ENCODE data around the gene MCF2L2.

Gene MCF2L2

GRCh38 chr3:183303690-183304089 lies 124.7 kb downstream of the MCF2L2 start (continued):
- TF ChIP-seq, protein P1, sequence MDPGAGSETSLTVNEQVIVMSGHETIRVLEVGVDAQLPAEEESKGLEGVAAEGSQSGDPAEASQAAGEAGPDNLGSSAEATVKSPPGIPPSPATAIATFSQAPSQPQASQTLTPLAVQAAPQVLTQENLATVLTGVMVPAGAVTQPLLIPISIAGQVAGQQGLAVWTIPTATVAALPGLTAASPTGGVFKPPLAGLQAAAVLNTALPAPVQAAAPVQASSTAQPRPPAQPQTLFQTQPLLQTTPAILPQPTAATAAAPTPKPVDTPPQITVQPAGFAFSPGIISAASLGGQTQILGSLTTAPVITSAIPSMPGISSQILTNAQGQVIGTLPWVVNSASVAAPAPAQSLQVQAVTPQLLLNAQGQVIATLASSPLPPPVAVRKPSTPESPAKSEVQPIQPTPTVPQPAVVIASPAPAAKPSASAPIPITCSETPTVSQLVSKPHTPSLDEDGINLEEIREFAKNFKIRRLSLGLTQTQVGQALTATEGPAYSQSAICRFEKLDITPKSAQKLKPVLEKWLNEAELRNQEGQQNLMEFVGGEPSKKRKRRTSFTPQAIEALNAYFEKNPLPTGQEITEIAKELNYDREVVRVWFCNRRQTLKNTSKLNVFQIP (CRISPR knock-in tag; IDR thresholded peaks at IDR 0.05; ENCODE audit: borderline replicate concordance, low read depth): no peak
- TF ChIP-seq SNAI2 (CRISPR knock-in tag; IDR thresholded peaks at IDR 0.05) (no peak), PATZ1 (CRISPR knock-in tag; IDR thresholded peaks at IDR 0.05; ENCODE audit: borderline replicate concordance) (no peak)

DNA sequence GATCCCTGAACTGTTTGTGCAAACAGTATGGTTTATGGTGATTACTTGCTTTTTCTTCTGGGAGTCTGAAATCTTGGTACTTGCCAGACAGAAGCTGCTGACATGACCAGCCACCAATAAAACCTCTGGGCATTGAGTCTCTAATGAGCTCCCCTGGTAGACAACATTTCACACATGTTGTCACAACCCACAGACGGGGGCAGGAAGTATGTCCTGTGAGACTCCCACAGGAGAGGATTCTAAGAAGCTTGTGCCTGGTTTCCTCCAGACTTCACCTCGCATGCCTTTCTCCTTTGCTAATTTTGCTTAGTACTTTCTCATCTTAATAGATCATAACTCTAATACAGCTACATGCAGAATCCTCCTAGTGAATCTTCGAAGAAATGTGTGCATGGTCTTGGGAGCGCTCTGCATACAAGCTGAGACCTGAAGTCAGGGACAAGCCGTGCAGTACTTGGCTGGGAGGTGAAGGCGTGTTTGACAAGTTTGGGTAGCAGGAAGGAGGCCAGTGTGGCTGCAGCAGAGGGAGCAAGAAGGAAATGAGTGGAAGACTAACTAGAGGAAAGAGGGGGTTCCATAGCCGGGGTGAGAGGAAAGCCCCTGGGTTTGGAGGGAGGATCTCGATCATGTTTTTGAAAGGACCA lies 126.4 kb downstream of the MCF2L2 start:
- no peak for TF ChIP-seq BACH2 (CRISPR knock-in tag; IDR thresholded peaks at IDR 0.05; ENCODE audit: borderline replicate concordance)
- TF ChIP-seq ZNF70 (CRISPR knock-in tag; IDR thresholded peaks at IDR 0.05): no peak
- no peak for TF ChIP-seq TCF4 (CRISPR knock-in tag; IDR thresholded peaks at IDR 0.05; ENCODE audit: borderline replicate concordance)
- TF ChIP-seq CSDC2 (CRISPR knock-in tag; IDR thresholded peaks at IDR 0.05): no peak
- TF ChIP-seq, protein P2, sequence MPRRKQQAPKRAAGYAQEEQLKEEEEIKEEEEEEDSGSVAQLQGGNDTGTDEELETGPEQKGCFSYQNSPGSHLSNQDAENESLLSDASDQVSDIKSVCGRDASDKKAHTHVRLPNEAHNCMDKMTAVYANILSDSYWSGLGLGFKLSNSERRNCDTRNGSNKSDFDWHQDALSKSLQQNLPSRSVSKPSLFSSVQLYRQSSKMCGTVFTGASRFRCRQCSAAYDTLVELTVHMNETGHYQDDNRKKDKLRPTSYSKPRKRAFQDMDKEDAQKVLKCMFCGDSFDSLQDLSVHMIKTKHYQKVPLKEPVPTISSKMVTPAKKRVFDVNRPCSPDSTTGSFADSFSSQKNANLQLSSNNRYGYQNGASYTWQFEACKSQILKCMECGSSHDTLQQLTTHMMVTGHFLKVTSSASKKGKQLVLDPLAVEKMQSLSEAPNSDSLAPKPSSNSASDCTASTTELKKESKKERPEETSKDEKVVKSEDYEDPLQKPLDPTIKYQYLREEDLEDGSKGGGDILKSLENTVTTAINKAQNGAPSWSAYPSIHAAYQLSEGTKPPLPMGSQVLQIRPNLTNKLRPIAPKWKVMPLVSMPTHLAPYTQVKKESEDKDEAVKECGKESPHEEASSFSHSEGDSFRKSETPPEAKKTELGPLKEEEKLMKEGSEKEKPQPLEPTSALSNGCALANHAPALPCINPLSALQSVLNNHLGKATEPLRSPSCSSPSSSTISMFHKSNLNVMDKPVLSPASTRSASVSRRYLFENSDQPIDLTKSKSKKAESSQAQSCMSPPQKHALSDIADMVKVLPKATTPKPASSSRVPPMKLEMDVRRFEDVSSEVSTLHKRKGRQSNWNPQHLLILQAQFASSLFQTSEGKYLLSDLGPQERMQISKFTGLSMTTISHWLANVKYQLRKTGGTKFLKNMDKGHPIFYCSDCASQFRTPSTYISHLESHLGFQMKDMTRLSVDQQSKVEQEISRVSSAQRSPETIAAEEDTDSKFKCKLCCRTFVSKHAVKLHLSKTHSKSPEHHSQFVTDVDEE (CRISPR knock-in tag; IDR thresholded peaks at IDR 0.05): no peak
- TF ChIP-seq ZNF565 (CRISPR knock-in tag; conservative IDR thresholded peaks at IDR 0.05; ENCODE audit: low read depth): no peak
- TF ChIP-seq TOX (CRISPR knock-in tag; IDR thresholded peaks at IDR 0.05; ENCODE audit: borderline replicate concordance): no peak
- TF ChIP-seq ISL1 (CRISPR knock-in tag; IDR thresholded peaks at IDR 0.05): no peak
- TF ChIP-seq ZFP30 (CRISPR knock-in tag; IDR thresholded peaks at IDR 0.05): no peak
- TF ChIP-seq ZC3H10 (CRISPR knock-in tag; IDR thresholded peaks at IDR 0.05): no peak
- no peak for TF ChIP-seq PPARA (CRISPR knock-in tag; IDR thresholded peaks at IDR 0.05; ENCODE audit: borderline replicate concordance)
- TF ChIP-seq PATZ1 (CRISPR knock-in tag; IDR thresholded peaks at IDR 0.05; ENCODE audit: borderline replicate concordance): no peak
- no peak for ATAC-seq

GRCh38 chr3:183300996-183301562 lies 127.3 kb downstream of the MCF2L2 start:
- TF ChIP-seq PATZ1 (CRISPR knock-in tag; IDR thresholded peaks at IDR 0.05; ENCODE audit: borderline replicate concordance) (no peak), ZNF70 (CRISPR knock-in tag; IDR thresholded peaks at IDR 0.05) (no peak)
- no peak; the same call in 2 of the 3 replicates for ATAC-seq

DNA sequence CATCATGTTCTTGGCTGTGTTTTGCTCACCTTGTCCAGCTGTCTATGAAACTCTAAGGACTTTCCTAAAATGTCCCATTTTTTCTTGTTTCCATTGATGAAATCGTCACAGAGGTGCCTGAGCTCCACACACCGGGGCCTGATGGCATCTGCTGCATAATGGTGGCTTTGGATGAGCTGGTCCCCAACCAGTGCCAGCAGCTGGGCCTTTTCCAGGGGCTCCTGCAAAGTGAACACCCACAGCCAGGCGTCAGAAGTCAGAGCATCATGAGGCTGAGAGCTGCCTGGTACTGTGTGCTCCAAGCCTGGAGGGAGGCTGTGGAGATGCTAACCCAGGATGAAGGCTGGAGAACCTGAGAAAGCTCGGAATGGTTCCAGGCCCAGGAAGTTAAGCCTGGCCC lies 128.4 kb downstream of the MCF2L2 start:
- TF ChIP-seq ESRRG (CRISPR knock-in tag; IDR thresholded peaks at IDR 0.05) (no peak), ZNF8 (CRISPR knock-in tag; IDR thresholded peaks at IDR 0.05) (no peak), ZNF70 (CRISPR knock-in tag; IDR thresholded peaks at IDR 0.05) (no peak), ISL1 (CRISPR knock-in tag; IDR thresholded peaks at IDR 0.05) (no peak), TOX (CRISPR knock-in tag; IDR thresholded peaks at IDR 0.05; ENCODE audit: borderline replicate concordance) (no peak), ARNTL (CRISPR knock-in tag; IDR thresholded peaks at IDR 0.05; ENCODE audit: borderline replicate concordance, low read depth) (no peak), GLIS3 (CRISPR knock-in tag; IDR thresholded peaks at IDR 0.05) (no peak)
- TF ChIP-seq, protein P3, sequence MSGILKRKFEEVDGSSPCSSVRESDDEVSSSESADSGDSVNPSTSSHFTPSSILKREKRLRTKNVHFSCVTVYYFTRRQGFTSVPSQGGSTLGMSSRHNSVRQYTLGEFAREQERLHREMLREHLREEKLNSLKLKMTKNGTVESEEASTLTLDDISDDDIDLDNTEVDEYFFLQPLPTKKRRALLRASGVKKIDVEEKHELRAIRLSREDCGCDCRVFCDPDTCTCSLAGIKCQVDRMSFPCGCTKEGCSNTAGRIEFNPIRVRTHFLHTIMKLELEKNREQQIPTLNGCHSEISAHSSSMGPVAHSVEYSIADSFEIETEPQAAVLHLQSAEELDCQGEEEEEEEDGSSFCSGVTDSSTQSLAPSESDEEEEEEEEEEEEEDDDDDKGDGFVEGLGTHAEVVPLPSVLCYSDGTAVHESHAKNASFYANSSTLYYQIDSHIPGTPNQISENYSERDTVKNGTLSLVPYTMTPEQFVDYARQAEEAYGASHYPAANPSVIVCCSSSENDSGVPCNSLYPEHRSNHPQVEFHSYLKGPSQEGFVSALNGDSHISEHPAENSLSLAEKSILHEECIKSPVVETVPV (CRISPR knock-in tag; IDR thresholded peaks at IDR 0.05): no peak
- ATAC-seq: no peak

Measured in SK-N-SH treated with all-trans-retinoic acid at 6 μM for 48 hours (cell line).